Measurements from ENCODE around the gene TRUB2.
"Not testable (repeated sequence)": the region's sequence is repeated elsewhere in the genome, so short reads cannot be mapped to it uniquely, and the experiment has no call there.

The TRUB2 gene

GRCh38 chr9:128279088-128280073 is 42.9 kb downstream of the TRUB2 start:
- not testable (repeated sequence) for H3K27me3 ChIP-seq (ENCODE audit: control insufficient read depth, insufficient read depth, low read length); H3K27ac ChIP-seq (ENCODE audit: low read depth, low read length); H3K4me3 ChIP-seq (ENCODE audit: low read depth, low read length); H3K4me1 ChIP-seq (ENCODE audit: control insufficient read depth, insufficient read depth, low read length); H3K9me3 ChIP-seq (ENCODE audit: control insufficient read depth, insufficient read depth, low read depth, low read length); H3K9ac ChIP-seq (ENCODE audit: low read length); H3K36me3 ChIP-seq (ENCODE audit: control insufficient read depth, insufficient read depth, low read length)

- Histone ChIP-seq H3K4me1 (ENCODE audit: control insufficient read depth, insufficient read depth, low read length) (peaks cover 3% of the 10 kb centered on the region; the same call in 1 of the 2 replicates), H3K27me3 (ENCODE audit: control insufficient read depth, insufficient read depth, low read length) (no peaks in the 10 kb centered on the region), H3K27ac (ENCODE audit: low read depth, low read length) (peak overlapping the region; percentile 35; the same call in 1 of the 2 replicates), H3K9ac (ENCODE audit: low read length) (peak overlapping the region; percentile 83), H3K4me3 (ENCODE audit: low read depth, low read length) (peak overlapping the region; percentile 94), H3K36me3 (ENCODE audit: control insufficient read depth, insufficient read depth, low read length) (peaks cover 16% of the 10 kb centered on the region), H3K9me3 (ENCODE audit: control insufficient read depth, insufficient read depth, low read depth, low read length) (no peaks in the 10 kb centered on the region)
Measured at GRCh38 chr9:128276574-128277270, 45.5 kb downstream of the TRUB2 start.

- Histone ChIP-seq H3K9ac (ENCODE audit: low read length) (peak within 1 kb of the TSS; percentile 89), H3K27me3 (ENCODE audit: control insufficient read depth, insufficient read depth, low read length) (no peaks in the 10 kb centered on the region), H3K27ac (ENCODE audit: low read depth, low read length) (peak within 1 kb of the TSS; percentile 90; the same call in 1 of the 2 replicates), H3K4me1 (ENCODE audit: control insufficient read depth, insufficient read depth, low read length) (peaks cover 3% of the 10 kb centered on the region; the same call in 1 of the 2 replicates), H3K9me3 (ENCODE audit: control insufficient read depth, insufficient read depth, low read depth, low read length) (no peaks in the 10 kb centered on the region), H3K4me3 (ENCODE audit: low read depth, low read length) (peak within 1 kb of the TSS; percentile 94), H3K36me3 (ENCODE audit: control insufficient read depth, insufficient read depth, low read length) (peaks cover 22% of the 10 kb centered on the region)
Measured at GRCh38 chr9:128276008-128276573, 46.2 kb downstream of the TRUB2 start, which contains the start of gene SWI5. Gene SWI5 (plus strand): TSS chr9:128276276.

- Histone ChIP-seq H3K4me3 (ENCODE audit: low read depth, low read length) (peak within 1 kb of the TSS; percentile 94), H3K4me1 (ENCODE audit: control insufficient read depth, insufficient read depth, low read length) (peaks cover 3% of the 10 kb centered on the region; the same call in 1 of the 2 replicates), H3K36me3 (ENCODE audit: control insufficient read depth, insufficient read depth, low read length) (peaks cover 26% of the 10 kb centered on the region)
Measured at GRCh38 chr9:128275198-128276007, 46.8 kb downstream of the TRUB2 start, which contains the start of gene GOLGA2. Gene GOLGA2 (minus strand): TSS chr9:128276007. CDS start chr9:128275976, 31 bp downstream.

GRCh38 chr9:128274245-128274644 is 48.0 kb downstream of the TRUB2 start:
- peaks cover 3% of the 10 kb centered on the region; the same call in 1 of the 2 replicates for H3K4me1 ChIP-seq (ENCODE audit: control insufficient read depth, insufficient read depth, low read length)
- H3K9me3 ChIP-seq (ENCODE audit: control insufficient read depth, insufficient read depth, low read depth, low read length): no peaks in the 10 kb centered on the region
- no peak overlapping the region for H3K4me3 ChIP-seq (ENCODE audit: low read depth, low read length)
- peaks cover 31% of the 10 kb centered on the region for H3K36me3 ChIP-seq (ENCODE audit: control insufficient read depth, insufficient read depth, low read length)
- no peaks in the 10 kb centered on the region for H3K27me3 ChIP-seq (ENCODE audit: control insufficient read depth, insufficient read depth, low read length)
- H3K9ac ChIP-seq (ENCODE audit: low read length): no peak overlapping the region
- H3K27ac ChIP-seq (ENCODE audit: low read depth, low read length): no peak overlapping the region

More at GRCh38 chr9:128275198-128276007, 46.8 kb downstream of the TRUB2 start, which contains the start of gene GOLGA2:
- Histone ChIP-seq H3K27ac (ENCODE audit: low read depth, low read length) (peak within 1 kb of the TSS; percentile 90; the same call in 1 of the 2 replicates), H3K9me3 (ENCODE audit: control insufficient read depth, insufficient read depth, low read depth, low read length) (no peaks in the 10 kb centered on the region), H3K9ac (ENCODE audit: low read length) (peak within 1 kb of the TSS; percentile 89), H3K27me3 (ENCODE audit: control insufficient read depth, insufficient read depth, low read length) (no peaks in the 10 kb centered on the region)

GRCh38 chr9:128271512-128271911 is 50.7 kb downstream of the TRUB2 start:
- peaks cover 58% of the 10 kb centered on the region for H3K36me3 ChIP-seq (ENCODE audit: control insufficient read depth, insufficient read depth, low read length)
- no peaks in the 10 kb centered on the region for H3K9me3 ChIP-seq (ENCODE audit: control insufficient read depth, insufficient read depth, low read depth, low read length)
- H3K4me3 ChIP-seq (ENCODE audit: low read depth, low read length): no peak overlapping the region
- H3K27ac ChIP-seq (ENCODE audit: low read depth, low read length): no peak overlapping the region
- no peak overlapping the region for H3K9ac ChIP-seq (ENCODE audit: low read length)
- H3K4me1 ChIP-seq (ENCODE audit: control insufficient read depth, insufficient read depth, low read length): no peaks in the 10 kb centered on the region
- no peaks in the 10 kb centered on the region for H3K27me3 ChIP-seq (ENCODE audit: control insufficient read depth, insufficient read depth, low read length)

GRCh38 chr9:128271112-128271511 is 51.1 kb downstream of the TRUB2 start:
- no peaks in the 10 kb centered on the region for H3K4me1 ChIP-seq (ENCODE audit: control insufficient read depth, insufficient read depth, low read length)
- H3K36me3 ChIP-seq (ENCODE audit: control insufficient read depth, insufficient read depth, low read length): peaks cover 61% of the 10 kb centered on the region
- H3K4me3 ChIP-seq (ENCODE audit: low read depth, low read length): no peak overlapping the region
- H3K9me3 ChIP-seq (ENCODE audit: control insufficient read depth, insufficient read depth, low read depth, low read length): no peaks in the 10 kb centered on the region
- H3K27ac ChIP-seq (ENCODE audit: low read depth, low read length): no peak overlapping the region
- H3K9ac ChIP-seq (ENCODE audit: low read length): no peak overlapping the region
- no peaks in the 10 kb centered on the region for H3K27me3 ChIP-seq (ENCODE audit: control insufficient read depth, insufficient read depth, low read length)

- Histone ChIP-seq H3K27ac (ENCODE audit: low read depth, low read length) (no peak overlapping the region; the same call in 1 of the 2 replicates), H3K4me3 (ENCODE audit: low read depth, low read length) (no peak overlapping the region), H3K36me3 (ENCODE audit: control insufficient read depth, insufficient read depth, low read length) (peaks cover 76% of the 10 kb centered on the region), H3K9ac (ENCODE audit: low read length) (no peak overlapping the region), H3K4me1 (ENCODE audit: control insufficient read depth, insufficient read depth, low read length) (no peaks in the 10 kb centered on the region), H3K9me3 (ENCODE audit: control insufficient read depth, insufficient read depth, low read depth, low read length) (no peaks in the 10 kb centered on the region), H3K27me3 (ENCODE audit: control insufficient read depth, insufficient read depth, low read length) (no peaks in the 10 kb centered on the region)
Measured at GRCh38 chr9:128266868-128267590, 55.2 kb downstream of the TRUB2 start.

- H3K27me3 ChIP-seq (ENCODE audit: control insufficient read depth, insufficient read depth, low read length): no peaks in the 10 kb centered on the region
- no peak overlapping the region for H3K27ac ChIP-seq (ENCODE audit: low read depth, low read length)
- peaks cover 79% of the 10 kb centered on the region for H3K36me3 ChIP-seq (ENCODE audit: control insufficient read depth, insufficient read depth, low read length)
- H3K9ac ChIP-seq (ENCODE audit: low read length): no peak overlapping the region
- no peak overlapping the region for H3K4me3 ChIP-seq (ENCODE audit: low read depth, low read length)
- no peaks in the 10 kb centered on the region for H3K9me3 ChIP-seq (ENCODE audit: control insufficient read depth, insufficient read depth, low read depth, low read length)
- no peaks in the 10 kb centered on the region for H3K4me1 ChIP-seq (ENCODE audit: control insufficient read depth, insufficient read depth, low read length)
Measured at GRCh38 chr9:128265348-128265847, 56.8 kb downstream of the TRUB2 start.
